Globus pallidus (tissue), 1 donor: ENCODE data around the gene RUFY3.

Experiments used
- DNase-seq: peaks from one replicate; pipeline ENCODE4 v3.0.0-alpha.2; 2015; ENCODE audit warnings: low spot score

Gene RUFY3

GRCh38 chr4:70841951-70842350 lies 120.2 kb downstream of the RUFY3 start:
- no peak for DNase-seq

GRCh38 chr4:70842761-70843435 lies 121.1 kb downstream of the RUFY3 start:
- no peak for DNase-seq

GRCh38 chr4:70844180-70844579 lies 122.4 kb downstream of the RUFY3 start:
- no peak for DNase-seq

DNA sequence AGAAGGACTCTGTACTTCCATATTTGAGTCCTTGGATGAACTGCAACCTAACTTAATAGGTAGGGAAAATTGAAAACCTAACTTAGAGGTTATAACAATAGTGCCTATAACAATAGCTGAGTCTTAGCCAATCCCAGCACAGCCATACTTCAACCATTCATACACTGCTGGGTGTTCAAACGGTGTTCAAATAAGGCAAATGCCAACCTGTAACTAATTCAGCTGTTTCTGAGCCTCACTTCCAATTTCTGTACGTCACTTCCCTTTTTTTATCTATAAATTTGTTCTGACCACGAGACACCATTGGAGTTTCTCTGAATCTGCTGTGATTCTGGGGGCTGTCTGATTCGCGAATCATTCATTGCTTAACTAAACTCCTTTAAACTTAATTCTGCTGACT lies 127.5 kb downstream of the RUFY3 start:
- no peak for DNase-seq

DNA sequence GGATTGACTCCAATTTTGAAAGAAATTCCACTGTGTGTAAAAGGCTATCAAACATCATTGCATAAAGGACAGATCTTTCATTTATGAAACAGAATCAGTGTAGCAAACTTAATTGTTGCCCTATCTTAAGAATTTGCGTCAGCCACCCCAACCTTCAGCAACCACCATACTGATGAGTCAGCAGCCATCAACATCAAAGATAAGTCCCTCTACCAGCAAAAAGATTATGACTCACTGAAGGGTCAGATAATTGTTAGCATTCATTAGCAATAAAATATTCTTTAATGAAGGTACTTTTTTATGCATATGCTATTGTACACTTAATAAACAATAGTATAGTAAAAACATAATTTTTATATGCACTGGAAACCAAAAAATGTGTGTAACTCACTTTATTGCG lies 133.7 kb downstream of the RUFY3 start:
- no peak for DNase-seq
